ENCODE measurements around the gene MYO5B. TPM values are rescaled to one million over a fixed set of nuclear protein-coding genes. Genes with fewer than 3 reads are reported as not detected.
"Not testable (repeated sequence)": the region's sequence is repeated elsewhere in the genome, so short reads cannot be mapped to it uniquely, and the experiment has no call there.

MYO5B gene
- 9.8 TPM for total RNA-seq

GRCh38 chr18:50194631-50195532, at the start of gene MYO5B:
TSS of gene MYO5B (minus strand) at chr18:50195147. CDS start at chr18:50194793, 354 bp downstream.
- peak; percentile 63 to 68 for DNase-seq (ENCODE audit: low spot score in 2 of 2)
- FAIRE-seq = no peak

- not testable (repeated sequence) for DNase-seq (ENCODE audit: low spot score in 2 of 2); FAIRE-seq
Observed at GRCh38 chr18:50241768-50242167, 46.8 kb upstream of the MYO5B start.

- no peak for FAIRE-seq
Observed at GRCh38 chr18:50240080-50240563, 45.2 kb upstream of the MYO5B start.

GRCh38 chr18:50232419-50232818, 37.5 kb upstream of the MYO5B start:
- no peak for DNase-seq (ENCODE audit: low spot score in 2 of 2)
- no peak for FAIRE-seq

More at GRCh38 chr18:50240080-50240563, 45.2 kb upstream of the MYO5B start:
- DNase-seq (ENCODE audit: low spot score in 2 of 2) = no peak

- no peak for FAIRE-seq
- peak in 1 of 2 donors; percentile 7 for DNase-seq (ENCODE audit: low spot score in 2 of 2)
Observed at GRCh38 chr18:50231621-50232020, 36.7 kb upstream of the MYO5B start.

GRCh38 chr18:50220249-50220648, 25.3 kb upstream of the MYO5B start:
- not testable (repeated sequence) for DNase-seq (ENCODE audit: low spot score in 2 of 2); FAIRE-seq

- FAIRE-seq = no peak
- no peak for DNase-seq (ENCODE audit: low spot score in 2 of 2)
Observed at GRCh38 chr18:50218432-50219197, 23.7 kb upstream of the MYO5B start.

GRCh38 chr18:50209311-50209710, 14.4 kb upstream of the MYO5B start:
- DNase-seq (ENCODE audit: low spot score in 2 of 2) (no peak), FAIRE-seq (no peak)

- FAIRE-seq (no peak), DNase-seq (ENCODE audit: low spot score in 2 of 2) (no peak)
Observed at GRCh38 chr18:50207722-50208121, 12.8 kb upstream of the MYO5B start.

GRCh38 chr18:50203801-50204604, 9.1 kb upstream of the MYO5B start:
- FAIRE-seq = no peak
- DNase-seq (ENCODE audit: low spot score in 2 of 2) = peak in 1 of 2 donors; percentile 59

GRCh38 chr18:50201476-50202018, 6.6 kb upstream of the MYO5B start:
- FAIRE-seq (no peak), DNase-seq (ENCODE audit: low spot score in 2 of 2) (no peak)

- DNase-seq (ENCODE audit: low spot score in 2 of 2) (no peak), FAIRE-seq (no peak)
Observed at GRCh38 chr18:50199921-50200320, 5.0 kb upstream of the MYO5B start.

GRCh38 chr18:50199346-50199855, 4.5 kb upstream of the MYO5B start:
- no peak for DNase-seq (ENCODE audit: low spot score in 2 of 2)
- no peak for FAIRE-seq

- DNase-seq (ENCODE audit: low spot score in 2 of 2) (no peak), FAIRE-seq (no peak)
Observed at GRCh38 chr18:50196261-50196660, 1.3 kb upstream of the MYO5B start.

GRCh38 chr18:50195689-50196088, 742 bp upstream of the MYO5B start:
- FAIRE-seq = no peak
- no peak for DNase-seq (ENCODE audit: low spot score in 2 of 2)

- FAIRE-seq (no peak), DNase-seq (ENCODE audit: low spot score in 2 of 2) (no peak)
Observed at GRCh38 chr18:50193796-50194630, 934 bp downstream of the MYO5B start.

GRCh38 chr18:50192995-50193795, 1.8 kb downstream of the MYO5B start:
- FAIRE-seq (no peak), DNase-seq (ENCODE audit: low spot score in 2 of 2) (no peak)

GRCh38 chr18:50190926-50191325, 4.0 kb downstream of the MYO5B start:
- DNase-seq (ENCODE audit: low spot score in 2 of 2) = no peak
- no peak for FAIRE-seq

All from frontal cortex (tissue), 4 donors.